SJSA1 (cell line): ENCODE data around the gene PPP2R5C. TPM values are rescaled to one million over a fixed set of nuclear protein-coding genes. Genes with fewer than 3 reads are reported as not detected.

ENCODE experiments used
- DNase-seq, 2 experiments: peaks; one replicate each; pipeline ENCODE4 v3.0.0-alpha.2; 2015 to 2020; ENCODE audit warnings: low spot score in 2 of 2, low read depth in 1 of 2
- H3K27ac ChIP-seq: fragments of 250-450 bp; sonication (Bioruptor Pico); 2 replicates; pipeline ENCODE4 v1.5.1; 2020; ENCODE audit warnings: mild to moderate bottlenecking, moderate library complexity
- H3K27me3 ChIP-seq: fragments of 250-450 bp; sonication (Bioruptor Pico); replicated peaks from 2 replicates; pipeline ENCODE4 v1.5.1; 2020; ENCODE audit warnings: mild to moderate bottlenecking, moderate library complexity
- H3K36me3 ChIP-seq: fragments of 250-450 bp; sonication (Bioruptor Pico); 2 replicates; pipeline ENCODE4 v1.5.1; 2020; ENCODE audit warnings: mild to moderate bottlenecking
- H3K4me1 ChIP-seq: fragments of 250-450 bp; sonication (Bioruptor Pico); replicated peaks from 2 replicates; pipeline ENCODE4 v1.6.1; 2021; ENCODE audit warnings: mild to moderate bottlenecking
- H3K4me3 ChIP-seq: fragments of 250-450 bp; sonication (Bioruptor Pico); 2 replicates; pipeline ENCODE4 v1.5.1; 2020; ENCODE audit warnings: mild to moderate bottlenecking
- H3K9me3 ChIP-seq: fragments of 250-450 bp; sonication (Bioruptor Pico); replicated peaks from 2 replicates; pipeline ENCODE4 v1.5.1; 2020; ENCODE audit warnings: mild to moderate bottlenecking
- total RNA-seq: library from RNA; depleted of rRNA; stranded (reverse); fragments of >200 nt; shearing (Covaris generic); gene quantifications from 2 replicates; pipeline ENCODE4 v1.2.3, GENCODE V29; 2014

The PPP2R5C gene
- total RNA-seq, 1 experiment from 2014 or later = 81.1 TPM

GRCh38 chr14:101862177-101862576 is 100.7 kb downstream of the PPP2R5C start:
- no peak overlapping the region; the same call in 1 of the 2 replicates for H3K27ac ChIP-seq
- H3K4me1 ChIP-seq = no peaks in the 10 kb centered on the region
- DNase-seq = no peak

GRCh38 chr14:101862711-101863110 is 101.2 kb downstream of the PPP2R5C start:
- H3K4me3 ChIP-seq = no peak overlapping the region
- DNase-seq = no peak
- H3K27ac ChIP-seq = no peak overlapping the region; the same call in 1 of the 2 replicates

More at GRCh38 chr14:101862177-101862576, 100.7 kb downstream of the PPP2R5C start:
- peaks cover 31% of the 10 kb centered on the region for H3K36me3 ChIP-seq
- no peaks in the 10 kb centered on the region for H3K27me3 ChIP-seq
- H3K4me3 ChIP-seq = no peak overlapping the region
- no peaks in the 10 kb centered on the region for H3K9me3 ChIP-seq

GRCh38 chr14:101865288-101865687 is 103.8 kb downstream of the PPP2R5C start:
- peaks cover 15% of the 10 kb centered on the region for H3K36me3 ChIP-seq
- H3K27me3 ChIP-seq = no peaks in the 10 kb centered on the region
- H3K27ac ChIP-seq = no peak overlapping the region
- H3K9me3 ChIP-seq = no peaks in the 10 kb centered on the region
- H3K4me3 ChIP-seq = no peak overlapping the region
- no peak for DNase-seq
- H3K4me1 ChIP-seq = no peaks in the 10 kb centered on the region

More at GRCh38 chr14:101862711-101863110, 101.2 kb downstream of the PPP2R5C start:
- Histone ChIP-seq H3K9me3 (no peaks in the 10 kb centered on the region), H3K4me1 (no peaks in the 10 kb centered on the region), H3K36me3 (peaks cover 26% of the 10 kb centered on the region), H3K27me3 (no peaks in the 10 kb centered on the region)

GRCh38 chr14:101867854-101868253 is 106.3 kb downstream of the PPP2R5C start:
- no peak overlapping the region for H3K4me3 ChIP-seq
- no peak for DNase-seq
- H3K27ac ChIP-seq = no peak overlapping the region
- no peaks in the 10 kb centered on the region for H3K4me1 ChIP-seq
- H3K27me3 ChIP-seq = no peaks in the 10 kb centered on the region
- no peaks in the 10 kb centered on the region for H3K9me3 ChIP-seq
- H3K36me3 ChIP-seq = peaks cover 11% of the 10 kb centered on the region

- Histone ChIP-seq H3K4me3 (no peak overlapping the region), H3K27me3 (no peaks in the 10 kb centered on the region), H3K27ac (no peak overlapping the region), H3K4me1 (no peaks in the 10 kb centered on the region), H3K9me3 (no peaks in the 10 kb centered on the region), H3K36me3 (peaks cover 7% of the 10 kb centered on the region)
- no peak for DNase-seq
These were observed 107.7 kb downstream of the PPP2R5C start for GRCh38 chr14:101869217-101869616.

DNA sequence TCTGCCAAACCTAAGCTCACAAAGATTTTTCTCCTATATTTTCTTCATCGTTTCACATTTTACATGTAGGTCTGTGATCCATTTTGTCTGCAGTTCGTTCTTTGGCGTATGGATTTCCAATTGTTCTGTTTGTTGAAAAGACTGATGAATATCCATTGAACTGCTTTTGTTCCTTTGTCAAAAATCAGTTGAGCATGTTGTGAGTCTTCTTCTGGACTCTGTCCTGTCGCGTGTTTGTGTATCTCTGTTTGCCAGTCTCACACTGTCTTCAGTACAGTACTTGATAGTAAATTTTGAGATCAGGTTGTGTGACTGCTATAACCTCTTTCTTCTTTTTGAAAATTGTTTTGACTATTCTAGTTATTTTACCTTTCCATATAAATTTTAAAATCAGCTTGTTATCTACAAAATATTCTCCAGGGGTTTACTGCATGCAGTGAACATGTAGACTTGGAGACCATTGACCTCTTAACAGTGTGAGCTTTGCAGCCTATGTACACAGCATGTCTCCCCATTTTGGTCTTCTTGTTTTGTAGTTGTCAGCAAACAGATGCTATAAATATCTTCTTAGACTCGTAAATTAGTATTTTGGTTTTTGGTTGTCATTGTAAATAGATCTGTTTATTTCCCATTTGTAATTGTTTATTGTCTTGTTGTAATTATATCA is 108.9 kb downstream of the PPP2R5C start:
- Histone ChIP-seq H3K4me1 (no peaks in the 10 kb centered on the region; the same call in 1 of the 2 replicates), H3K36me3 (no peaks in the 10 kb centered on the region; the same call in 1 of the 2 replicates), H3K27me3 (no peaks in the 10 kb centered on the region), H3K27ac (no peak overlapping the region), H3K4me3 (no peak overlapping the region), H3K9me3 (no peaks in the 10 kb centered on the region)
- DNase-seq = no peak

DNA sequence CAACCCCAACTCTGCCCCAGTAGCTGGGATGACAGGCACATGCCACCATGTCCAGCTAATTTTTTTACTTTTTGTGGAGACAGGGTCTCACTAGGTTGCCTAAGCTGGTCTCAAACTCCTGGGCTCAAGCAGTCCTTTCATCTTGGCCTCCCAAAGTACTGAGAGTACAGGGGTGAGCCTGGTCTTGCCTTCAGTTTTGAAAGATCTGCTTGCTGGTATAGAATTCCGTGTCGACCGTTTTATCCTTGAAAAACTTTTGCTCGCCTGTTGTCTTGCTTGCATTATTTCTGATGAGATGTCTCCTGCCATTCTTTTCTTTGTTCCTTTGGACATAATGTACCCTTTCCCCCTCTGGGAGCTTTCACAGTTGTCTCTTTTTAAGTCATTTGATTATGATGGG is 110.8 kb downstream of the PPP2R5C start:
- Histone ChIP-seq H3K27me3 (no peaks in the 10 kb centered on the region), H3K4me3 (no peak overlapping the region), H3K9me3 (no peaks in the 10 kb centered on the region), H3K27ac (no peak overlapping the region), H3K36me3 (no peaks in the 10 kb centered on the region), H3K4me1 (peaks cover 17% of the 10 kb centered on the region)
- DNase-seq = no peak

GRCh38 chr14:101873076-101873825 is 111.7 kb downstream of the PPP2R5C start:
- H3K36me3 ChIP-seq = no peaks in the 10 kb centered on the region; the same call in 1 of the 2 replicates
- H3K27me3 ChIP-seq = no peaks in the 10 kb centered on the region
- H3K4me1 ChIP-seq = peaks cover 17% of the 10 kb centered on the region
- H3K4me3 ChIP-seq = no peak overlapping the region
- no peak overlapping the region for H3K27ac ChIP-seq
- no peak for DNase-seq
- H3K9me3 ChIP-seq = no peaks in the 10 kb centered on the region

GRCh38 chr14:101873991-101874390 is 112.5 kb downstream of the PPP2R5C start:
- H3K4me1 ChIP-seq = peaks cover 17% of the 10 kb centered on the region
- H3K4me3 ChIP-seq = no peak overlapping the region
- no peaks in the 10 kb centered on the region for H3K27me3 ChIP-seq
- no peaks in the 10 kb centered on the region for H3K9me3 ChIP-seq
- no peaks in the 10 kb centered on the region; the same call in 1 of the 2 replicates for H3K36me3 ChIP-seq
- no peak for DNase-seq
- no peak overlapping the region for H3K27ac ChIP-seq

DNA sequence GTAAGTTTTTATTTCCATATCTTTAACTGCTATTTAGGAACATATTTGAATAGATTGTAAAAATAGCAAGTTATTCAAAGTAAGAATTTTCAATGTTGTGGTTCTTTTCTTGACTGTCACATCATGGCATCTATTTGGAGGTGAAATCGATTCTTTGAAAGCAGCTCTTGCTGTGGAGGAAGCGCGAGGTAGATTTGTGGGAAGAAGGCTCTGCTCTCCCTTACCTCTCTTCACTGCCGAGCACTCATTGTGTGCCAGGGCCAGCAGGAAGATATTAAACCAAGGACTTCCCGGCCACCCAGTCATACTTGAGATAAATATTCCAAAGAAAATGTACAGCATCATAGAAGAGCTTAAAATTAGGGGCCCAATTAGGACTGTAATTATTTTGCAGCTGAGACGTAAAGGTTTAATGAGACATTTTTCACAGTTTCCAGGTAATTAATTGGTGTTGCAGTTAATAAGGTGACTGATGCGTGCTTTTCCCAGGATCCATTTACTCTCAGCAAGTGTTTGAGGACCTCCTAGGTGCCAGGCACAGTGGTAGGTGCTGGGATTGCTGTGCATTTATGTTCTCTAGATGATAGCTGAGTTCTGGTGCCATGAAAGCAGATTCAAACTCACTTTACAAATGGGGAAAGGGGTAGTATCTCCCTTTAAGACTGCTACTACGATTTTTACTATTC is 113.7 kb downstream of the PPP2R5C start:
- DNase-seq = no peak
- Histone ChIP-seq H3K36me3 (peaks cover 5% of the 10 kb centered on the region), H3K4me3 (no peak overlapping the region), H3K9me3 (no peaks in the 10 kb centered on the region), H3K27me3 (no peaks in the 10 kb centered on the region), H3K27ac (no peak overlapping the region), H3K4me1 (peaks cover 17% of the 10 kb centered on the region)

DNA sequence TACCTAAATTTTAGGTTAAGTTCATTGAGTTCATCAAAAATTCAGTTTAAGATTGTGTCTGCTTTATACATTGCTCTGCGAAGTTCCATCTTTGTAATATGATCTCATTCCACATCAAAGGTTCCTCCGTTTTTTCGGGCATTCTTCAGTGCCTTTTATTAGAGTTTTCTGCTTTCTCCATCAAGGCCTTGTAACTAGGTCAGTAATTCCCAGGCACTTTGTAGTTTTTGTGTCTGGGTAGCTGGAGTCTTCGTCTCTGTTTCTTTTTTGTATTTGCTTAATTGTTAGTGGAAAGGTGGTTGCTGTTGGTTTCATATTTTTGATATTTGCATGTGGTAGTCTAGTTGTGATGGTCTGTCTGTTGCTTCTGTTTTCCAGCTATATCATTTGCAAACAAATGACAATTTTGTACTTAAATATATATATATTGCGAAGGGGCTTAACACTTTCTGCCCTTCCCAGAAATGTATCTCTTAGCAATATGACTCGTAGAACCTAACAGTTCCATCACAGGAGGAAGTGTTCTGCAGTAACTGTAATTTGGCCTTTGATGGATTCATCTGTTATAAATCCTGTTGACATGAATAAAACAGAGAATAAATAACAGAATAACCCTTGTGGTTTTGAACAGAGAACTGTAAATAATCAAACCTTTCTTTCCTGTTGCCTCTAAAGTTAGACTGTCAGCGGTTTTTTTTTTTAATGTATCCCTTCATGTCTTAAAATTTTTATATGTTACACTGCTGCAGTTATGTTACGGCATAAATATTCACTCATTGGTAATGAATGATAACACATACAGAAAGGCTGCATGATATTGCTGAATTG is 114.4 kb downstream of the PPP2R5C start:
- no peak overlapping the region for H3K27ac ChIP-seq
- no peak overlapping the region for H3K4me3 ChIP-seq
- DNase-seq = no peak
- H3K36me3 ChIP-seq = peaks cover 5% of the 10 kb centered on the region
- H3K27me3 ChIP-seq = no peaks in the 10 kb centered on the region
- no peaks in the 10 kb centered on the region for H3K9me3 ChIP-seq
- H3K4me1 ChIP-seq = peaks cover 17% of the 10 kb centered on the region

- H3K27me3 ChIP-seq = no peaks in the 10 kb centered on the region
- no peak for DNase-seq
- no peaks in the 10 kb centered on the region for H3K9me3 ChIP-seq
- peaks cover 5% of the 10 kb centered on the region for H3K36me3 ChIP-seq
- peaks cover 17% of the 10 kb centered on the region for H3K4me1 ChIP-seq
- H3K27ac ChIP-seq = no peak overlapping the region
- no peak overlapping the region for H3K4me3 ChIP-seq
These were observed 115.0 kb downstream of the PPP2R5C start for GRCh38 chr14:101876555-101876938.

DNA sequence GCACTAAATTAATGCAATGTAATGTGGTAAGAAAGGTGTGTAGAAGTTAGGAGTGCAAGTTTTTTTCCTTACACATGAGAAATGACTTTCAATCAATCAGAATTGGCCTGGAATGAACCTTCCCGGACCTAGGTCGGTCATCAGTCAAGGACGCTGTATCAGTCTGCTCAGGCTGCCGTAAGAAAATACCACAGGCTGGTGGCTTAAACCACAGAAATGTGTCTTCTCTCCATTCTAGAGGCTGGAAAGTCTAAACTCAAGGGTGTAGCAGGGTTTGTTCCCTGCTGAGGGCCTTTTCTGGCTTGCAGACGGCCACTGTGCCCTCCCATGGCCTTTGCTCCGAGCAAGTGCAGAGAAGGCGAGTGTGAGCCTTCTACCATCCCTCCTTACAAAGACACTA is 116.3 kb downstream of the PPP2R5C start:
- Histone ChIP-seq H3K4me3 (no peak overlapping the region), H3K4me1 (peaks cover 17% of the 10 kb centered on the region), H3K27ac (no peak overlapping the region), H3K36me3 (peaks cover 5% of the 10 kb centered on the region), H3K9me3 (no peaks in the 10 kb centered on the region), H3K27me3 (no peaks in the 10 kb centered on the region)
- DNase-seq = no peak
